ENCODE data around the gene SLC6A19.

DNA sequence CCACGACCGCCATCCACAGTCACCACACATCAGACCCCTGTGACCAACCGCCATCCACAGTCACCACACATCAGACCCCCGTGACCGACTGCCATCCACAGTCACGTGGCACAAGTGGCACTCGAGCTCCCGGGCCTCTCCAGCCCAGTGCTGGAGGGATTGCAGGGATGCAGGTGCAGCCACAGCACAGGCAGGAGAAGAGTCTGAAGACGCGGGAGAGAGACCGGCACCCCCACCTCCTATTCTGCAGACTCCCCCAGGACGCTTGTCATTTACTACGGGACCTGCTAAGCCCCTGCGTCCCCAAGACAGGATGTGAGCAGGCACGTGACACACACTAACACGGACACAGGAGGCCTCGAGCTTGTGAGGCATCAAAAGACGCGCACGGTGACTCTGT is 72.3 kb downstream of the SLC6A19 start:
- TF ChIP-seq, protein P1, sequence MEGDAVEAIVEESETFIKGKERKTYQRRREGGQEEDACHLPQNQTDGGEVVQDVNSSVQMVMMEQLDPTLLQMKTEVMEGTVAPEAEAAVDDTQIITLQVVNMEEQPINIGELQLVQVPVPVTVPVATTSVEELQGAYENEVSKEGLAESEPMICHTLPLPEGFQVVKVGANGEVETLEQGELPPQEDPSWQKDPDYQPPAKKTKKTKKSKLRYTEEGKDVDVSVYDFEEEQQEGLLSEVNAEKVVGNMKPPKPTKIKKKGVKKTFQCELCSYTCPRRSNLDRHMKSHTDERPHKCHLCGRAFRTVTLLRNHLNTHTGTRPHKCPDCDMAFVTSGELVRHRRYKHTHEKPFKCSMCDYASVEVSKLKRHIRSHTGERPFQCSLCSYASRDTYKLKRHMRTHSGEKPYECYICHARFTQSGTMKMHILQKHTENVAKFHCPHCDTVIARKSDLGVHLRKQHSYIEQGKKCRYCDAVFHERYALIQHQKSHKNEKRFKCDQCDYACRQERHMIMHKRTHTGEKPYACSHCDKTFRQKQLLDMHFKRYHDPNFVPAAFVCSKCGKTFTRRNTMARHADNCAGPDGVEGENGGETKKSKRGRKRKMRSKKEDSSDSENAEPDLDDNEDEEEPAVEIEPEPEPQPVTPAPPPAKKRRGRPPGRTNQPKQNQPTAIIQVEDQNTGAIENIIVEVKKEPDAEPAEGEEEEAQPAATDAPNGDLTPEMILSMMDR (IDR thresholded peaks at IDR 0.05) = no peak
- TF ChIP-seq EZH2 (IDR thresholded peaks at IDR 0.05) (no peak), EZH2phosphoT487 (IDR thresholded peaks at IDR 0.05) (no peak)

All from neural progenitor cell (in vitro differentiated cells).